HG03575 (cell line): Measurements from ENCODE around the gene PLPP7.
"Not testable (repeated sequence)": the region's sequence is repeated elsewhere in the genome, so short reads cannot be mapped to it uniquely, and the experiment has no call there.

Source experiments
- ATAC-seq: cut with Tn5 transposase; IDR thresholded peaks from one replicate; pipeline ENCODE4 v1.9.1; 2021; ENCODE audit not compliant: unreplicated experiment, insufficient number of reproducible peaks, low FRiP score; ENCODE audit errors: extremely low read depth

The PLPP7 gene

DNA sequence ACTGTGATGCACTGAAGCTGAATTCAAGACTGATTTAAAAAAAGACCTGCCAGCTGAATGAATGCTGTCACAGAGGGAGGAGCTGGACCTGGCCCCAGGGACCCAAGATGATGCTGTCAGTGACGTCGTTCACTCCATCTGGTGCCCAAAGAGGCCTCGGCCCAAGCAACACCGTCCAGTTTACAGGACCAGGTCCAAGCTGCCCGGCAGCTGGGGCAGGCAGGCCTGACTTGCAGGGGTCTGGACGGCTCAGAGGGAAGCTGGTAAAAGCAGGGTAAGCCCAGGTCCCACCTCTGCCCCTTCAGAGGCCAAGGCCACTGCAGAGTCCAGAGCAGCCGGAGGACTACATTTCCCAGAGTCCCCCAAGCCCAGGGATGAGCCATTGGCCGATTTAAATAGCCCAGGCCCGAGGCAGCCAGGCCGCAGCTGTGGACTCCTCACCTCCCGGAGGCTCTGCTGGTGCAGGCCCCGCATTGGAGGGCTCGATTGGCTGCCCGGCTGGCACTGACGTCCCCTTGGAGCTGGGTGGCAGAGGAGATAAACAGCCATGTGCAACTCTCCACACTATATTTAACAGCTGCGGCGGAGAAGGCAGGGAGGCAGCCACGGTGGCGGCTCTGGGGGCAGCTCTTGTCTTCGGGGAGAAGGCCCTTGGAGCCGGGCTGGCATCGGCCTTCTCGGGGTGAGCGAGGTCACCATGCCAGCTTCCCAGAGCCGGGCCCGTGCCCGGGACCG lies at the start of gene PLPP7:
Gene PLPP7, plus strand, starts transcription at position 423 of the 735 bp plus-strand sequence. Its CDS starts 275 bp downstream, at position 698.
- ATAC-seq, result no peak

DNA sequence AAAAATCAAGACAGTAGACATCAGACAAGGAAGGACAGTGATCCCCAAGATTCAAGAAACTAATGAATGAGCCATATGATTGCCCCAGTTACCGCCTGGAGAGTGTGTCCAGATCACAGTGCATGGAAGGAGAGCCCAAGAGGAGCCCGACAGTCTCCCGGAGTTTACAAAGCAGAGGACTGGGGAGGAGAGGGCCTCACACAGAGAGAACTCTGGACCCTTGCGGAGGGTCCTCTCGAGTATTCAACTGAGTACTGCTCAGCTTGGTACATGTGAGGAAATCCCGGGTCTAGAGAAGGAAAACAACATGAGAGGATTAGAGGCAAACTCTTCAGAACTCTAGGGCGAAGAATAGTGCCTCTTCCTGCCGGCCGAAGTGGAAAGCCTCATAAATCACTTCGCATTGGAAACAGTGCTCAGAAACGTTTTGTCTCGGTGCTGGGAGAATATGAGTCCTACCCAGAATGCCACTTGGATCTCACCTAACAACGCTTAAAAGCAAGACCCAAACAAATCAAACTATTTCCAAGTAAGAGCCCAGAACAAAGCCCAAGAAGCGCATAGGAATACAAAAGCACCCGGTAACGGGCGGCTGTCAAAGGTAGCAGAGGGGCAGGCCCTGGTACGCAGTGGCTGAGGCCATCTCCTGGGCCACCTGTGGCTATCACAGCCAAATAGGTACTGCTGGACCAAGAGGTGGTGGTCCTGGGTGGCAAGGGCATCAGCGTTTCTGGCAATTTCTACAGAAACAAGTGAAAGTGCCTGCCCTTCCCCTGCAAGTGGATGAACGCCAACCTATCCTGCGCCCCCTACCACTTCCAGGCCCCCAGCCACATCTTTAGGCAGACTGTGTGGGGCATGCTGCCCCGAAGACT lies 49.2 kb upstream of the PLPP7 start:
- no peak for ATAC-seq

DNA sequence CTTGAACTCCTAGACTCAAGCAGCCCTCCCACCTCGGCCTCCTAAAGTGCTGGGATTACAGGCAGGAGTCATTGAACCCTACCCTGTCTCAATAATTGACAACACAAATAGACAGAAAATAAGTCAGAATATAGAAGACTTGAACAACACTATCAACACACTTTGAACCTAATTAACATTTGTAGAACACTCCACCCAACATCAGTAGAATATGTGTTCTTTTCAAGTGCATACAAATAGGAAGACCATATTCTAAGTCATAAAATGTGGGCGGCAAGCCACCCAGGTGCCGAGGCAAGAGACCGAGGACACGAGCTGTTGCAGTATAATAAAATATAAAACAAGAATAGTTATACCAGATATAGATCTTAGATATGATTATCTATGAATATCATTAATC lies 45.2 kb upstream of the PLPP7 start:
- not testable (repeated sequence) for ATAC-seq

DNA sequence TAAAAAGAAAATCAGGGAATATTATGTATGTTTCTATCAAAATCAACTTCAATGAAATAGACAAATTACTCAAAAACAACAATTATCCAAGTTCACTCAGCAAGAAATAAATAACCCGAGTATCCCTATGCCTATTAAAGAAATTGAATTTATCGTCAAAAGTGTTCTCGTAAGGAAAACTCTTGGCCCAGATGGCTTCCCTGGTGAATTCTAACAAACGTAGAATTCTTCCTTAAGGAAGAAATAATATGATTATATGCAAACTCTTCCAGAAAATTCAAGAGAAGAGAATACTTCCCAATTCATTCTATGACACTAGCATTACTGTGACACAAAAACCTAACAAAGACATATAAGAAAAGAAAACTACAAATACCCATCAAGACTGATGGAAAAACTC lies 42.9 kb upstream of the PLPP7 start:
- no peak for ATAC-seq

DNA sequence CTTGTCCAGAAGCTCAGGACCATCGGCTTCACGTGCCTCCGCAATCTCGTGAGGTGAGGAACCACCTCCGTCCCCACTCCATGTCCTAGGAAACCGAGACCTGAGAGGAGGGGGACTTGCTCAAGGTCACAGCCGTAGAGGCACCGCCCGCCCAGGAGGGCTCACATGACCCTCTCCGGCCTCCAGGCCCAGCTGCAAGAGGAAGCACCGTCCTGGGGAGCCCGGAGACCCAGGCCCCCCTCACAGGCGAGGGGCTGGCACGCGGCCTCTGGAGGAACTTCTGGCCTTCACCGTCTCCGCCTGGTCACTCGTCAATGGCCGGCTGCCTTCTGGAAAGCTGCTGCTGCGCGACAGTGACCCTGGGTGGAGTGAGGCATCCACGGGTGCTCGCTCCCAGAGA lies 37.4 kb upstream of the PLPP7 start:
- ATAC-seq, result no peak

DNA sequence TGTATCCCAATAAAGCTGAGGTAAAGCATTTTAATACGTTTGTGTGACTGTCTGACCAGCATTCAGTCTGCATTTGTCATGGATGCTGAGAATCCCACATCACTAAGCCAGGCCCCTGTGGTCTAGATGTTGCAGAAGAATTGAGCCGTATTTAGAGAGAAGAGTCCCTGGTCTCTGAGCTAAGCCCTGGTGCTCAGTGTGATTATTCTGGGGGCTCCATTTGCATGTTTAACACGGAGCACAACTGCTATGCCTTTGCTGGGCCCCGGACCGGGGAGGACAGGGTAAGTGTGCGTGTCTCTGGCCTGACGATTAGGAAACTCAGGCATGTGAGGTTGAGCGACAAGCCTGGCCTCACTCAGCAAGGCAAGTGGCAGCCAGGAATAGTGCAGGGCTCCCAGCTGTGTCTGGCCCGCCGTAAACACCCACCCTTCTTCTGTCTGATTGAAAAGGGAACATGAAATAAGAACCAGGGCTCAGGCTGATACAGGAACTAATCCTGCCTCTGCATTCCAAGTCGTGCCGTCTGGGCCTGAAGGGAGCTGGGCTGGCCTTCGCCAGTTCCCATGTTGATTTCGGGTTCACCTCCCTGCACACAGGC lies 35.5 kb upstream of the PLPP7 start:
- ATAC-seq, result no peak

DNA sequence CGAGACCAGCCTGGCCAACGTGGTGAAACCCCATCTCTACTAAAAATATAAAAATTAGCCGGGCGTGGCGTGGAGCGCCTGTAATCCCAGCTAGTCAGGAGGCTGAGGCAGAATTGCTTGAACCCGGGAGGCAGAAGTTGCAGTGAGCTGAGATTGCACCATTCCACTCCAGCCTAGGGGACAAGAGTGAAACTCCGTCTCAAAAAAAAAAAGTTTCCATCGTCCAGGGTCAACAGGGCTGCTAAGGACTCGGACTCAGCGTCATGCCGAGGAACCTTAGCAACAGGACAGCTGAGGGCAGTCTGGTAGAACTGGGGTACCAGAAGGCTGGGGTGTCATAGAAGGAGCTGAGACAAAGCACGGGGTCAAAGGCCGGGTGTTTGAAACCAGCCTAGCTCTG lies 34.9 kb upstream of the PLPP7 start:
- no peak for ATAC-seq

DNA sequence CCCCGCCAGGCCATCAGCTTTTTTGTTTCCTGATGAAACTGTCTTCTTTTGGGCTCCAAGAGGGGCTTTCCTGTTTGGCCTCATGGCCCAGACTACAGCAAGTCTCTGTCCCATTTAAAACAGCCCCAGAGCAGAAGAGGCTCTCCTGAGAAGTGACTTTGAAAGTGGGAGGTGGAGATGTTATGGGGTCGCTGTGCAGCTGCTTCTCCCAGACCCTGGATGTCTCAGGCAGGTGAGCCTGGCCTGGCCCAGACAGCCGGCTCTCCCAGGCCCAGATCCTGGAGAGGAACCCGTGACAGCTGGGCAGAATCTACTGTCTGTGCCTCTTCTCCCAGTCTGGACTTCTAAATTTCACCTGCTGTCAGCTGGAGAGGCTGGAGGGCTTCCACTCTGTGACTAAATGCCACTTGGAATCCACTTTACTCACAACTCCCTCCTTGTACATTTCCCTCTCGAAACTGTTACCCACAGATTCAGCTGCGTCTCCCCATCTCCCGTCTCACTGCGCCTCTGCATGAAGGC lies 33.8 kb upstream of the PLPP7 start:
- no peak for ATAC-seq

DNA sequence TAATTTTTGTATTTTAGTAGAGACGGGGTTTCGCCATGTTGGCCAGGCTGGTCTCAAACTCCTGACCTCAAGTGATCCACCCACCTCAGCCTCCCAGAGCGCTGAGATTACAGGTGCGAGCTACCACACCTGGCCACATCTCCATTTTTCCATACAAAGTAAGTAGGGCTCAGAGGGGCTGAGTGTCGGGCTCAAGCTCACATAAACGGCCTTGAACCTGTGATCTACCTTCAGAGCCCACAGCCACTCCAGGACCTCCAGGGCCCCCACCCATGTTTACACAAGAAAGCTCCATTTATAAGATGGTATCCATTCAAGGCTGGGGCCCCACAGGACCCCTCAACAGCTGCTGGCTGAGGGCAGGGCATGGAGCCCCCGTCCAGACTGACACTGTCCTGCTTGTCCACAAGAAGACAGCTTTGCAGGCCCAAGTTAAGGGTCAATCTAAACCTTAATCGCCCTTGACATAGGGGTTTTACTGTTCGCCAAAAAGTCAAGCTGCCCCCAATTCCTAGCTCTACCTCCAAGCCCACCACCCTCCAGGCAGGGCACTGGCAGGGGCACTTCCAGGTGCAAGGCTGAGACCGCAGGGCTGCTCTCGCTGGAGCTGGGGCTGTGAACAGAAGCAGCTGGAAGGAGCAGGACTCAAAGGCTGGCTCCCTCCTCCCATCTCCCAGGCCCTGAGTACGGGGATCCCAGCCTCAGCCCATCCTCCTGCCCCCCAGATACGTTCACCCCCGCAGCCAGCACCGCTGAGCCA lies 32.1 kb upstream of the PLPP7 start:
- ATAC-seq, result no peak

DNA sequence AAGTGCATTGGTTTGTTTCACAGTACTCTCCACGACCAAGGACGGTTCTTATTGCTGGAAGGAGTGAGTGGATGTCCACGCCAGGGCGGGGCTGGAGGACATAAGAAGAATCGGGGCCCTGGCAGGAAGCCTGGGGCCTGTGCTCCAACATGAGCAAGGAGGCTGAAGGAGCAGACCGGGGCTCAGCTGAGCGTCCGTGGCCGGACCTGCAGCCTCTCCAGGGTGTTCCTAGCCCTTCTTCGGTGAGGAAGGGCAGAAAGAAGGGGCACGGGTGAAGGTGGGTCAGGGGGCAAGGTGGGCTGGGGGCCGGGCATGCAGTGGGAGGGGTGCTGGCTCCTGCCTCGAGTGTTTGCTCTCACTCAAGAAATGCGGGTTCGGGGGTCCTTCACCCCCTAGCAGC lies 31.3 kb upstream of the PLPP7 start:
- no peak for ATAC-seq

DNA sequence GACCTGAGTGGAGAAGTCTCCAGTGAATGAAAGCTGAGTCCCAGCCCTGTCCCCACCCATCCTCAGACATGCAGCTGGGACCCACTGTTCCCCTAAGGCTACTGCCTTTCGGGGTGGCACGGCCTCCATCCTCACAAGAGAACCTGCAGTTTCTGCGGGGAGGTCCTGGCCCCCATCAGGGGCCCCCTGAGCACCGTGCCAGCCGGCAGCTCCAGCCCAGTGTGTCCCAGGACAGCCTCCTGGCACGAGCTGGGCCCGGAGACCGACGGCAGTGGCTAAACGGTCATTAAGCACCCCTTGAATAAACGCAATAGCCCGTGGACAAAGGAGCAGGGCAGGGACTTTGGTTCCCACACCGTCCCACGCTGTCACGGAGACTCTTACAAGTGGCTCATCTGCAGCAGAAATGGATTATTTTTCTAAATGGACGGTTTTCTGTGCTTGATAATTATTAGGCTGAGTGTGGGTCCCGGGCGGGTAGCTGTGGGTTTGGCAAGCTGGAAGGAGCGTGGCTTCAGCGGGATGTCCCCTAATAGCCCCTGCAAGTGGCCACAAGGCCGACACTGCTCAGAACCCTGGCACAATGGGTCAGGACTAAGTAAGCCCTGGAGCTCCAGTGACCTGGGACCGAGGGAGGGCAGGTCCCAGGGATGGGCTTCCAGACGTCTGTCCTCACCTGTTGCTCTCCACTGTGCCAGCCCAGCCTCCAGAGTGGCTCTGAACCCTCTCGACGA lies 30.7 kb upstream of the PLPP7 start:
- no peak for ATAC-seq

DNA sequence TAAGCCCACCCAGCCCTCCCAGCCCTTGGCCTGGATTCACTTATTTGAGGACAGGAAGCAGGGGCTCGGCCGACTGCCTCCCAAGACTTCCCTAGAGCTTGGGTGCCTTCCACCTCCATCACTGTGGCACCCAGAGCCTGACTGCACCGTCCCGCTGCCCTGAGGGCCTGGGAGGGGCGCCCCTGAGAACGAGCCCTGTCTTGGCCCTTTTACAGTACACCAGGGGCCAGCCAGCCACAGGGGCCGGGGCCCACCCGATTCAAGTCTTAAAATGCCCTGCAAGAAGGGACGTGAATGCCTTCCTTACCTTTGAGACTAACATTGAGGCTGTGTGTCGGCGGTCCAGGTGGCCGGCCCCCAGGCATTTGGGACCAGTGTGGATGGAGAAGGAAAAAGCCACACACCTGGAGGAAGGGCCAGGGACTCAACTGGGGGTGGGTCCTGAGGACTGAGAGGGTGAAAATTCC lies 30.1 kb upstream of the PLPP7 start:
- ATAC-seq, result no peak

DNA sequence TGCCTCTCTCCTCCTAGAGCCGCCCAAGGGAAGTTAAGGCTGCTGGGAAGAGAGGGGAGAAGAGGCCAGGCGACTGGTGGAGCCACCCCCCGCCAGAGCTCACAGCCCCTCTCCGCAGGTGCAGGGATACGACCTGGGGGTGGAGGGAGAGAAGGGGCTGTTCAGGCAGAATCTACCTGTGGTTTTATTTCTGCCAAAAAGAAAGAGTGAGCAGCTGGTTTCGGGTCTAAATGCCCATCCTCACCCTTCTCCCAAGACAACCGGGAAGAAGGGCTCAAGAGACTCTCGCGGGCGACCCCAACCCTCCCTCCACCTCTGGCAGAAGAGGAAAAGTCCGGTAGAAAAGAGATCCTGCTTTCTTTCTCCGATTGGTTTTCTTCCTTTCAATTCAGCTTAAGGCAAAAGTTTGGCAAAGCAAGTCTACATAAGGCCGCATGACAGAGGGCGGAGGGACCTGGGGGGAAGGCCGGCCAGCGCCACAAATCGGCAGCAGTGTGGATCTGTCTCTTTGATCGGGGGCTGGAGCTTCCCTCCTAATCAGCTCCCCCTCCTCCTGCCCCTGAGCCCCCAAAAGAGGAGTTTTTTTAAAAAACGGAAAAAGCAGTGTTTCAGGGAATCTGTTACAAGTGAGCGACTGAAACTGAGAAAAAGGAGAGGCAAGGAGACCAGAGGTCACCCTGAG lies 29.5 kb upstream of the PLPP7 start:
- ATAC-seq, result no peak

DNA sequence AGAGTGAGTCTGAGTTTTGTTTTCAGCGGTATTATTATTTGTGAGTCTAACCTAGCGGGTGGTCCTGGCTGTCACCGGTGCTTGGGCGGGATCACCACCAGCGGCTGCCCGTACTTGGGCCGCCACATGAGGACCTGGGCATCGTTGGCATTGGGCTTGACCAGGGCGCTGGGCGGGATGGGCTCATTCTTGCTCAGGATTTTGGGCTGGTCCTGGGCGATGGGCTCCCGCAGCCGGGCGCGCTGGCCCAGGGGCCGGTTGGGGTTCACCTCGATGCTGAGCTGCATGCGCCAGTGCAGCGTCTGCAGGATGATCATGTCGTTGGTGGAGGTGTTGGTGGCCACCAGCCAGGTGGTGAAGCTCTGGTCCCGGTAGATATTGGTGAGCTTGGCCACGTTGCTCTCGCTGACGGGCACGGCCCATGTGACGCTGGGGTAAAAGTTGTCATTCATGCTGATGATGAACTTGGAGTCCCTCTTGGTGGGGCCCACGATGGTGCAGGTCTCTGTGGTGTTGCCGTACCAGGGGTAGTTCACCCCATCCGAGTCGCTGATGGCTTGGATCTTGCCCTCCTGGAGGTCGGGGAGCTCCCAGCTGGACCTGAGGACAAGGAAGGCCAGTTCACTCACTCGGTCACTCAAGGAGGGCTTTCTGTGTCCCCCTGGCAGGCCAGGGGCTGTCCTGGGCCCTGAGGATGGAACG lies 28.6 kb upstream of the PLPP7 start:
- ATAC-seq, result no peak

DNA sequence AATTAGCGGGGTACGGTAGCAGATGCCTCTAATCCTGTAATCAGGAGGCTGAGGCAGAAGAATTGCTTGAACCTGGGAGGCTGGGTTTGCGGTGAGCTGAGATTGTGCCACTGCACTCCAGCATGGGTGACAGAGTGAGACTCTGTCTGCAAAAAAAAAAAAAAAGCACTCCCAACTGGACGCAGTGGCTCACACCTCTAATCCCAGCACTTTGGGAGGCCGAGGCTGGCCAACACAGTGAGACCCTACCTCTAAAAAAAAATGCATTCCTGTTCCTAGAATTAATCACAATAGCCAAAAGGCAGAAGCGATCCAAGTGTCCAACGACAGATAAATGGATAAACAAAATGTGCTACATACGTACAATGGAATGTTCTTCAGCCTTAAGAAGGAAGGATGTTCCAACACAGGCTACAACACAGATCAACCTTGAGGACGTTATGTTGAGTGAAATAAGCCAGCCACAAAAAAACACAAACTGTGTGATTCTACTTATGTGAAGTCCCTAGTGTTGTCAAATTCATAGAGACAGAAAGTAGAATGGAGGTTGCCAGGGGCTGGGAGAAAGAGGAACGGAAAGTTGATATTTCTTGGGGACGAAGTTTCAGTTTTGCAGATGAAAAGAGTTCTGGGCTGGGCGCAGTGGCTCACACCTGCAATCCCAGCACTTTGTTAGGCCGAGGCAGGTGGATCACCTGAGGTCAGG lies 27.0 kb upstream of the PLPP7 start:
- no peak for ATAC-seq

DNA sequence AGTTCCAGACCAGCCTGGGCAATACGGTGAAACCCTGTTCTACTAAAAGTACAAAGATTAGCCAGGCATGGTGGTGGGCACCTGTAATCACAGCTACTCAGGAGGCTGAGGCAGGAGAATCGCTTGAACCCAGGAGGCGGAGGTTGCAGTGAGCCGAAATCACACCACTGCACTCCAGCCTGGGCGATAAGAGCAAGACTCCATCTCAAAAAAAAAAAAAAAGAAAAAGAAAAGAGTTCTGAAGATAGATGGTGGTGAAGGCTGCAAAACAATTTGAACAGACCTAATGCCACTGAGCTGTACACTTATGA lies 26.5 kb upstream of the PLPP7 start:
- not testable (repeated sequence) for ATAC-seq

DNA sequence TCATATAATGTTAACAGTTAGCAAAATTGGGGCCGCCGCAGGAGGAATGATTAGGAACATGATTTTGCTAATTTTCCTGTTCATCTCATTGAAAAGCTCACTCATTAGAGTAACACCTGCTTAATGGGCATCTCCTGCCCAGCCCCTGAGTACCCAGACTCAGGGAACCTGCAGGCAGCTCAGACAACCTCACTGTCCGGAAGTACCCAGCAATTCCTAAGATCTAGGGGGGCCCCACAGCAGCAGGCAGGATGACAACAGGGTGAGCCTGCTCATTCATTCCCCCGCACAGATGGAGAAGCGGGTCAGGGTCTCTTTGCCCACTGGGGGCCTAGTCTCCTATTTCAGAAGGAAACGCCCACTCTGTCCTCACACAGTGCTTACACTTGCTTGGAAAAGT lies 25.8 kb upstream of the PLPP7 start:
- no peak for ATAC-seq
